C4-2B (cell line): Measurements from ENCODE around the gene KLHL9.

Experiments
- H3K27ac ChIP-seq: fragments of 450-650 bp; 2 replicates; pipeline ENCODE4 v1.5.1; 2017
- CTCF ChIP-seq: fragments of 450-650 bp; conservative IDR thresholded peaks from 2 replicates; pipeline ENCODE4 v1.5.1; 2017; ENCODE audit warnings: mild to moderate bottlenecking
- ZFX ChIP-seq: fragments of 450-650 bp; IDR thresholded peaks from 2 replicates; pipeline ENCODE4 v1.6.1; 2017

KLHL9 gene

GRCh38 chr9:21289848-21290247 is 45.4 kb downstream of the KLHL9 start:
- H3K27ac ChIP-seq: no peak overlapping the region
- no peak for TF ChIP-seq CTCF
- no peak for TF ChIP-seq ZFX

- TF ChIP-seq ZFX (no peak), CTCF (no peak)
- no peak overlapping the region for H3K27ac ChIP-seq
These were observed 47.9 kb downstream of the KLHL9 start for GRCh38 chr9:21287280-21287679.

- TF ChIP-seq ZFX (no peak), CTCF (no peak)
- no peak overlapping the region for H3K27ac ChIP-seq
These were observed 48.5 kb downstream of the KLHL9 start for GRCh38 chr9:21286659-21287058.

- TF ChIP-seq CTCF (no peak), ZFX (no peak)
These were observed 49.1 kb downstream of the KLHL9 start for GRCh38 chr9:21286099-21286498.

DNA sequence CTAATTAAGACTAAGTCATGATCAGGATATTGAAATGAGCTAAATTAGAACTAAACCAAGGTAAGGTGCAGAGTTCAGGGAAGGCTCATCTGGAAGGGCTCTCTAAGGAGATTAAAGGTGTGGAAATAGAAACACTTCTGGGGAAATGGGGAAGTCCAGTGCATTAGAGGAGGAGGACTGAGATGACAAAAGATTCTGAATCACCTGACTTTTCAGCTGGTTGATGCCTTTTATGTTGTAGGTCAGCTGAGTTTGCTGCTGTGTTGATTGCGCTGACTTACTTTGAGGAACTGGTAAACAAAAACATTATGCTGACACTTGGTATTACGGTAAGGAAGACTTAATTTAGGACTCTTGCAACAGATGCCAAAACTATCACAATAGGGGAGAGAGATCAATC is 53.9 kb downstream of the KLHL9 start:
- H3K27ac ChIP-seq: no peak overlapping the region
- TF ChIP-seq ZFX (no peak), CTCF (no peak)

More at GRCh38 chr9:21286099-21286498, 49.1 kb downstream of the KLHL9 start:
- H3K27ac ChIP-seq: no peak overlapping the region
